PC-3 (cell line): ENCODE results near the gene DNAH5. TPM values are rescaled to one million over a fixed set of nuclear protein-coding genes. Genes with fewer than 3 reads are reported as not detected.

ENCODE experiments used
- ATAC-seq: fragments of 200-7000 bp; cut with Tn5 transposase; 2 replicates; pipeline ENCODE4 v1.9.1; 2020; ENCODE audit warnings: mild to moderate bottlenecking, moderate library complexity
- BruUV-seq: library from RNA; stranded (reverse); fragments of 400-500 nt; replicated peaks from 2 replicates; lab custom pipeline; 2021; lab: Mats Ljungman, UMichigan
- CTCF ChIA-PET: fragments of 300-600 bp; sonication (Branson Sonifier 250); formaldehyde crosslinking; loops from one replicate; lab custom pipeline; 2022; ENCODE audit warnings: antibody characterized with exemption; lab: Charles Lee
- POLR2A ChIA-PET: fragments of 300-600 bp; sonication (Branson Sonifier 250); formaldehyde crosslinking; loops from one replicate; lab custom pipeline; 2022; ENCODE audit warnings: antibody characterized with exemption; ENCODE audit not compliant: unreplicated experiment; lab: Charles Lee
- DNase-seq: peaks from one replicate; pipeline ENCODE4 v3.0.0-alpha.2; 2015
- H2AFZ ChIP-seq: fragments of 300-600 bp; sonication (generic); 2 replicates; pipeline ENCODE4 v1.6.0; 2016; ENCODE audit warnings: antibody characterized with exemption, low read length
- H3F3A ChIP-seq: fragments of 300-600 bp; sonication (generic); one replicate; pipeline ENCODE4 v1.6.0; 2017; ENCODE audit warnings: antibody characterized with exemption, low read length, control low read depth, mild to moderate bottlenecking; ENCODE audit not compliant: unreplicated experiment
- H3K27ac ChIP-seq: fragments of 300-600 bp; sonication (generic); 2 replicates; pipeline ENCODE4 v1.5.1; 2016; ENCODE audit warnings: mild to moderate bottlenecking, low read length
- H3K27me3 ChIP-seq: fragments of 300-600 bp; sonication (generic); 2 replicates; pipeline ENCODE4 v1.6.1; 2016; ENCODE audit warnings: low read length, mixed read lengths
- H3K36me3 ChIP-seq: fragments of 300-600 bp; sonication (generic); 2 replicates; pipeline ENCODE4 v1.6.1; 2016; ENCODE audit warnings: low read depth, mixed run types, low read length, mixed read lengths
- H3K4me1 ChIP-seq: fragments of 300-600 bp; sonication (generic); 2 replicates; pipeline ENCODE4 v1.5.1; 2016; ENCODE audit warnings: low read length; ENCODE audit not compliant: insufficient read depth
- H3K4me2 ChIP-seq: fragments of 300-600 bp; sonication (generic); 2 replicates; pipeline ENCODE4 v1.6.0; 2016; ENCODE audit warnings: low read length
- H3K4me3 ChIP-seq: fragments of 300-600 bp; sonication (generic); 2 replicates; pipeline ENCODE4 v1.5.1; 2016; ENCODE audit warnings: mild to moderate bottlenecking, low read length, mixed read lengths
- H3K79me2 ChIP-seq: fragments of 300-600 bp; sonication (generic); 2 replicates; pipeline ENCODE4 v1.6.1; 2017; ENCODE audit warnings: low read length, mixed read lengths
- H3K9ac ChIP-seq: fragments of 300-600 bp; sonication (generic); 2 replicates; pipeline ENCODE4 v1.6.0; 2016; ENCODE audit warnings: mild to moderate bottlenecking, low read length
- H3K9me2 ChIP-seq: fragments of 300-600 bp; sonication (generic); replicated peaks from 2 replicates; pipeline ENCODE4 v1.6.1; 2016; ENCODE audit warnings: mixed run types, low read length, mixed read lengths
- H3K9me3 ChIP-seq: fragments of 300-600 bp; sonication (generic); 2 replicates; pipeline ENCODE4 v1.6.1; 2016; ENCODE audit warnings: low read length, mixed read lengths
- H4K20me1 ChIP-seq: fragments of 300-600 bp; sonication (generic); 2 replicates; pipeline ENCODE4 v1.6.1; 2016; ENCODE audit warnings: low read length, mixed read lengths
- CTCF ChIP-seq: fragments of 300-600 bp; sonication (generic); conservative IDR thresholded peaks from 2 replicates; pipeline ENCODE4 v1.5.1; 2017; ENCODE audit warnings: antibody characterized with exemption, low read depth, mild to moderate bottlenecking, low read length
- EZH2 ChIP-seq: fragments of 300-600 bp; sonication (generic); IDR thresholded peaks from one replicate; pipeline ENCODE4 v1.6.1; 2017; ENCODE audit warnings: antibody characterized with exemption, mild to moderate bottlenecking, low read length; ENCODE audit not compliant: unreplicated experiment
- EZH2phosphoT487 ChIP-seq: fragments of 300-600 bp; sonication (generic); IDR thresholded peaks from 2 replicates; pipeline ENCODE4 v1.6.1; 2018; ENCODE audit warnings: mild to moderate bottlenecking, antibody characterized with exemption, low read length, borderline replicate concordance
- intact Hi-C: fragments of 100-400 bp; cut with micrococcal nuclease; formaldehyde crosslinking; loops from 2 replicates; pipeline ENCODE4 v1.9.0; 2023
- total RNA-seq: library from RNA; depleted of rRNA; stranded (reverse); fragments of >200 nt; gene quantifications from 2 replicates; pipeline ENCODE4 v1.2.3, GENCODE V29; 2014

The DNAH5 gene
- total RNA-seq, 1 experiment from 2014 or later: 3.5 TPM

GRCh38 chr5:13898569-13898968 is 45.9 kb downstream of the DNAH5 start:
- Histone ChIP-seq H3K9ac (no peak overlapping the region), H3K4me1 (no peaks in the 10 kb centered on the region), H3K9me3 (no peaks in the 10 kb centered on the region), H3K27ac (no peak overlapping the region), H3K27me3 (no peaks in the 10 kb centered on the region), H3F3A (no peaks in the 10 kb centered on the region), H2AFZ (no peak overlapping the region), H3K4me2 (no peak overlapping the region), H3K9me2 (no peaks in the 10 kb centered on the region), H4K20me1 (no peaks in the 10 kb centered on the region), H3K36me3 (no peaks in the 10 kb centered on the region), H3K4me3 (no peak overlapping the region), H3K79me2 (no peaks in the 10 kb centered on the region)
- intact Hi-C loops: no loop called here
- DNase-seq (no peak), ATAC-seq (no peak)
- CTCF ChIA-PET: no interaction called here
- POLR2A ChIA-PET: no interaction called here
- no TSS peak for BruUV-seq
- no peak for TF ChIP-seq EZH2
- TF ChIP-seq EZH2phosphoT487: no peak

GRCh38 chr5:13878357-13878756 is 66.1 kb downstream of the DNAH5 start:
- ChIA-PET POLR2A (no interaction called here), CTCF (no interaction called here)
- Histone ChIP-seq H3K4me1 (no peaks in the 10 kb centered on the region), H3K27ac (no peak overlapping the region), H3K9me2 (no peaks in the 10 kb centered on the region), H3K36me3 (no peaks in the 10 kb centered on the region), H3K9me3 (0 out of 2 replicates have a peak, but pooled peaks cover 13% of the 10 kb centered on the region), H3K4me2 (no peak overlapping the region), H3K9ac (no peak overlapping the region), H3K27me3 (no peaks in the 10 kb centered on the region), H4K20me1 (no peaks in the 10 kb centered on the region), H3K4me3 (no peak overlapping the region), H2AFZ (no peak overlapping the region), H3F3A (no peaks in the 10 kb centered on the region), H3K79me2 (no peaks in the 10 kb centered on the region)
- intact Hi-C loops: no loop called here
- TF ChIP-seq EZH2phosphoT487 (no peak), CTCF (peak; percentile 30; the same call in 1 of the 2 replicates), EZH2 (no peak)
- BruUV-seq: no TSS peak
- DNase-seq (no peak), ATAC-seq (no peak)

- no peak overlapping the region for H3K4me2 ChIP-seq
- H3K9me3 ChIP-seq: no peaks in the 10 kb centered on the region
- no peaks in the 10 kb centered on the region for H3K36me3 ChIP-seq
- no peaks in the 10 kb centered on the region for H3K9me2 ChIP-seq
- no peaks in the 10 kb centered on the region for H3K4me1 ChIP-seq
- H4K20me1 ChIP-seq: no peaks in the 10 kb centered on the region
- POLR2A ChIA-PET: interaction anchor here (0.6 kb wide), 1 partner anchor 512 kb away, joined by 6 read pairs; no protein-coding TSS in a partner anchor
- ATAC-seq (peak; percentile 59; the same call in 1 of the 2 replicates), DNase-seq (peak; percentile 73)
- no TSS peak for BruUV-seq
- no peaks in the 10 kb centered on the region for H3K27me3 ChIP-seq
- TF ChIP-seq EZH2 (no peak), CTCF (no peak), EZH2phosphoT487 (no peak)
- no peaks in the 10 kb centered on the region for H3F3A ChIP-seq
- no peak overlapping the region for H3K27ac ChIP-seq
- CTCF ChIA-PET: interaction anchor here (0.8 kb wide), 1 partner anchor 33 kb away, joined by 3 read pairs; no protein-coding TSS in a partner anchor
- no peaks in the 10 kb centered on the region for H3K79me2 ChIP-seq
- intact Hi-C loops: no loop called here
- H3K4me3 ChIP-seq: no peak overlapping the region
- no peak overlapping the region for H2AFZ ChIP-seq
- H3K9ac ChIP-seq: no peak overlapping the region
Observed at GRCh38 chr5:13866792-13867191, 77.7 kb downstream of the DNAH5 start.
